Inferior parietal cortex (tissue), 1 donor: ENCODE data around the gene SMYD4.
"Not testable (repeated sequence)": the region's sequence is repeated elsewhere in the genome, so short reads cannot be mapped to it uniquely, and the experiment has no call there.

Experiments
- DNase-seq: peaks from one replicate; pipeline ENCODE4 v3.0.0-alpha.2; 2016; ENCODE audit errors: extremely low spot score

The SMYD4 gene

GRCh38 chr17:1754430-1755112 is 75.1 kb downstream of the SMYD4 start:
- no peak for DNase-seq

DNA sequence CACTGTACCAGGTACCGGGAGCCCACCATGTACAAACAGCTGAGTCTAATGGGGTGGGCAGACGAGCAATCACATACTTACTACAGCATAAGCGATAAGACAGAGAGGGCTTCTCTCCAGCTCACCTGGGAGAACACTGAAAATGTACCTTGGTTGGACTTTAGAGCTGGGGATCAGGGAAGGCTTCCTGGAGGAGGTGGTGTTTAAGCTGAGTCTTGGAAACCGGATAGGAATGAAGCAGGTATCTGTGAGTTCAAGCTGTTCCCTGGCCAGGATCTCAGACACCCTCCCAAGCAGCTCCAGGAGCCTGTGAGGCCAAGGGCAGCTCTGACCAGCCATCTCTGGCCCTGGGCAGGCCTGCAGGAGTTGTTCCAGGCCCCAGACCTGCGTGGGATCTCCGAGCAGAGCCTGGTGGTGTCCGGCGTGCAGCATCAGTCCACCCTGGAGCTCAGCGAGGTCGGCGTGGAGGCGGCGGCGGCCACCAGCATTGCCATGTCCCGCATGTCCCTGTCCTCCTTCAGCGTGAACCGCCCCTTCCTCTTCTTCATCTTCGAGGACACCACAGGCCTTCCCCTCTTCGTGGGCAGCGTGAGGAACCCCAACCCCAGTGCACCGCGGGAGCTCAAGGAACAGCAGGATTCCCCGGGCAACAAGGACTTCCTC is 75.8 kb downstream of the SMYD4 start:
- no peak for DNase-seq

DNA sequence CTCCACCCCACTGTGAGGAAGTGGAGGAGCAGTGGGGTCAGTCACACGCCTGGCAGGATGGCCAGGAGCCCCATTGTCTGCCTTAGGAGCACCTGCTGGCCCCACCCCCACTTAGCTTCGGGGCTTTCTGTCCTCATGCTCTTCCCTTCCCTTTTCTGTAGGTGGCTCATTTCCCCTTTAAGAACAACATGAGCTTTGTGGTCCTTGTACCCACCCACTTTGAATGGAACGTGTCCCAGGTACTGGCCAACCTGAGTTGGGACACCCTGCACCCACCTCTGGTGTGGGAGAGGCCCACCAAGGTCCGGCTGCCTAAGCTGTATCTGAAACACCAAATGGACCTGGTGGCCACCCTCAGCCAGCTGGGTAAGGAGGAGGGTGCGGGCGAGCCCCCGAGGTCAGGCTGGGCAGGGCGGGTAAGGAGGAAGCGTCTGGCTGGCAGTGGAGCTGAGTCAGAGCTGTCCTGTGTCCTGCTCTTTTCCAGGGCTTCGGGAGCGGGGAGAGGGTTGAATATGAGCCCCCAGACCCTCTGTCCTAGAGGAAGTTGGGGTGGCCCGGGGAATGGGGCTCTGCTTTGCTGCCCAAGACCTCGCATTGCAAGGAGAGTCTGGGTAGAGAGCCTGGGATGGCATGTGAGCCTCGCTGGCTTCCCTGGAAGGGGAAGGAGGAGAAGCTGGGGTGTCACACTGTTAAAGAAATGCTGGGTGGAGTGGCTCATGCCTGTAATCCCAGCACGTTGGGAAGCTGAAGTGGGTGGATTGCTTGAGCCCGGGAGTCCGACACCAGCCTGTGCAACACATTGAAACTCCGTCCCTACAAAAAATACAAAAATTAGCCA is 77.1 kb downstream of the SMYD4 start:
- DNase-seq = no peak

- no peak for DNase-seq
Observed at GRCh38 chr17:1750628-1751027, 79.1 kb downstream of the SMYD4 start.

GRCh38 chr17:1746975-1747543 is 82.6 kb downstream of the SMYD4 start:
- no peak for DNase-seq

DNA sequence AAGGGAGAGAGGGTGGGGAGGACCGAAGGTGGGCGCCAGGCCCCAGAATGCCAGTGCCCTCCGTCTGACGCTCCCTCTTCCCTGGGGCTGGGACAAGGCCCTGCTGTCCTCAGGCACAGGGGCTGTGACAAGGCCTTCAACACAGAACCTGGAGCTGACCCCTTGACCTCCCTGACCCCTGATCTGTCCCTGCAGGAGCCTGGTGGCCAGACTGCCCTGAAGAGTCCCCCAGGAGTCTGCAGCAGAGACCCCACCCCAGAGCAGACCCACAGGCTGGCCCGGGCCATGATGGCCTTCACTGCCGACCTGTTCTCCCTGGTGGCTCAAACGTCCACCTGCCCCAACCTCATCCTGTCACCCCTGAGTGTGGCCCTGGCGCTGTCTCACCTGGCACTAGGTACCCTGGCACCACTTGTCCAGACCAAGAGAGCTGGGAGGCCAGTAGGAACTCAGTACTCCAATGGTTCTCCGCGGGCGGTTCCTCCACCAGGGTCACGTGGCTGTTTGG is 84.1 kb downstream of the SMYD4 start:
- DNase-seq = no peak

DNA sequence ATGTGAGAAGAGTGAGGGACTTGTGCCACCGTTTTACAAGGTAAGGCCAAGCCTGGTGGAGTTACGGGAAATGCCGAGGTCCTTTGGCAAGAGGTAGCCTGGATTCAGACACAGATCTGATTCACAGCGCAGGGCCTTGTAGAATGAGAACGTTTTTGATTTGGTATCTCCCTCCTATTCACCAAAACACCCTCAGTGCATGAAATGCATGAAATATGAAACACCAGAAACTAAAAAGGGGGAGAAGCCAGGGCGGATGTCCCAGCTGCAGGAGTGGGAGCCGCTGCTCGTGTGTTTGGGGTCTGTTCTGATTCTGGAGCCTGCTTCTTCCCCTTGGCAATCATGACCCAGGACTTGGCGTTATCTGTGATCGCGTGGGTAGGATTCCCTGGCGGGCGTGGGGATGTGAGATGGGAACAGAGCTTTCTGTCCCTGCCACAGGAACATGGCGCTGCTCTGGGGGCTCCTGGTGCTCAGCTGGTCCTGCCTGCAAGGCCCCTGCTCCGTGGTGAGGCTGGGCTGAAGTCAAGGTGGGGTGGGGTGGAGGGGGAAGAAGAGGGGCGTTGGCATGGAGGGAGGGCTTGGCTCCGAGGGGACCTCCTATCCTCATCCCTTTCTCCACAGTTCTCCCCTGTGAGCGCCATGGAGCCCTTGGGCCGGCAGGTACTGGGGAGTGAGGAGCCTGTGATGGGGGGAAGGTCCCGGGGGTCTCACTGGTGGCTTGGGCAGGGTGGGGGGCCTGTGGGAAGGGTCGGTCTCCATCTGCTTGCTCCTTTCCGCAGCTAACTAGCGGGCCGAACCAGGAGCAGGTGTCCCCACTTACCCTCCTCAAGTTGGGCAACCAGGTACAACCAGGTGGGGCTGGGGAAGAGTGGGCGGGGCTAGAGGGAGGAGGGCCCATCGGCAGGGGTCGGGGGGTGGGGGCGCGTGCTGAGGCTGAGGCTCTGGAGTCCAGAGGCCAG is 84.9 kb downstream of the SMYD4 start:
- DNase-seq = no peak

GRCh38 chr17:1743088-1743439 is 86.6 kb downstream of the SMYD4 start:
- no peak for DNase-seq

DNA sequence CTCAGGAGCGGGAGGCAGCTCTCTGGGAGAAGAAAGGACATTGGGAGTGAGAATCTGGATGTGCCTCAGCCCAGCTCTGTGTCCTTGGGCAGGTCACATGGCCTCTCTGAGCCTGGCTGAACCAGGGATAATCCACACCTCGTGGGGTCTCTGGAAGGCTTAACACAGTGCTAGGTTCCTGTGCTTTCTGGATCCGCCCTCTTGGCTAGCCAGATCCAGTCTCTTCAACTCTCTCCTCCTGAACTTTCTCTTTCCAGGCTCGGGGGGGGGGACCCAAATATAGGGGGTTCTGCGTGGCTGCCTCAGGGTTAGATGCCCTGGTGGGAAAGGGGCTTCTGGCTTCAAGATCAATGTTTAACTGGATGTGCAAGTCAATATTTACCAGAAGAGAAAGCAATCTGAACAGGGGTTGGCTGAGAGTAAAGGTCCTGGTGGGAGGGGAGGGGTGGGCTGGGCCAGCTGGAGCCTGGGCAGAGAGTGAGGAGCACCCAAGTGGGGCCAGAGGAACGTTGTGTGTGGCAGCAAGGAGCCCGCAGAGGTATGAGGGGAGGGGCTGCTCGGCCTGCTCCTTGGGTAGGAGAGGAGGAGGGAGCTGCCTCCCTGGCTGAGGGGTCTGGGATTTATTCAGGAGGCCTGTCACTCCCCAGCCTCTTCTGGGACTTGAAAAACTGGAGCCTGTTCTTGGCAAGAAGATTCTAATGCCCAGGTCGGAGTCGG is 87.2 kb downstream of the SMYD4 start, which contains the start of gene SERPINF2:
SERPINF2 (plus strand) TSS at position 501 of the 717 bp plus-strand sequence. CDS start 2,125 bp downstream, outside the sequence.
- DNase-seq = no peak

- not testable (repeated sequence) for DNase-seq
Observed at GRCh38 chr17:1741899-1742298, 87.8 kb downstream of the SMYD4 start.

GRCh38 chr17:1737531-1738291 is 92.0 kb downstream of the SMYD4 start:
- no peak for DNase-seq

GRCh38 chr17:1736348-1737281 is 93.1 kb downstream of the SMYD4 start:
- peak; percentile 39 for DNase-seq

GRCh38 chr17:1735834-1736347 is 93.8 kb downstream of the SMYD4 start:
- no peak for DNase-seq

GRCh38 chr17:1735418-1735817 is 94.3 kb downstream of the SMYD4 start:
- DNase-seq = no peak

- no peak for DNase-seq
Observed at GRCh38 chr17:1733759-1734158, 95.9 kb downstream of the SMYD4 start.

DNA sequence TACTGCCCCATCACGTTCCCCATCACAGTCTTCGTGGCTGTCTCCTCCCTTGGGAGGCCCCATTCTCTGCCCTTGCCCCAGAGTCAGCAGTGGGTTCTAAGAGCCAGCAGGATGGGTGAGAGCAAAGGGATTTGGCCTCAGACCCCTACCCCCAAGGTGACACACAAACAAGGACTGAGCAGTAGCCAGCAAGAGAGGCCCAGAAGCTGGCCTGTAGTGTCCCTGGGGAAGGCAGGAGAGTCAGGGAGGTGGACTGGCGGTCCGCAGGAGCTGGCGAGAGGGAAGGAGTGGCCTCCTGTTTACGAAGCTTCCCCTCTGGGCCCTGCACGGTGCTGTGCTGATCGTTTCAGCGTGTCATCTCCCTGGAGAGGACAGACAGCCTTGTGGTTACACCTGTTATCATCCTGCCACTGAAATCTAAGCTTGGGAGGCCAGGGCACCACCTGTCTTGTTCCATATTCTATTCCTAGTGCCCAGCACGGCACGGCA is 96.8 kb downstream of the SMYD4 start:
- DNase-seq = no peak

GRCh38 chr17:1732241-1732832 is 97.4 kb downstream of the SMYD4 start:
- no peak for DNase-seq

- DNase-seq = no peak
Observed at GRCh38 chr17:1731194-1731506, 98.6 kb downstream of the SMYD4 start.
